Left renal cortex interstitium (tissue), 4 donors: ENCODE measurements around the gene TGM1. TPM values are rescaled to one million over a fixed set of nuclear protein-coding genes. Genes with fewer than 3 reads are reported as not detected.

Experiments used
- DNase-seq, 4 donors: peaks; one replicate each; pipeline ENCODE4 v3.0.0-alpha.2; 2013; ENCODE audit warnings: low read depth in 4 of 4, low spot score in 2 of 4, missing footprints in 1 of 4
- polyA plus RNA-seq, 4 donors: library from polyadenylated mRNA; unstranded; fragments of 120-200 nt; gene quantifications; one replicate each; pipeline ENCODE4 v1.2.1, GENCODE V29; 2013; ENCODE audit not compliant: insufficient read length in 4 of 4

TGM1 gene
- 1 to 10 TPM in 3 of 4 donors, under 1 TPM in 1; 0.92 to 4.5 (median 2.5) TPM for polyA plus RNA-seq

DNA sequence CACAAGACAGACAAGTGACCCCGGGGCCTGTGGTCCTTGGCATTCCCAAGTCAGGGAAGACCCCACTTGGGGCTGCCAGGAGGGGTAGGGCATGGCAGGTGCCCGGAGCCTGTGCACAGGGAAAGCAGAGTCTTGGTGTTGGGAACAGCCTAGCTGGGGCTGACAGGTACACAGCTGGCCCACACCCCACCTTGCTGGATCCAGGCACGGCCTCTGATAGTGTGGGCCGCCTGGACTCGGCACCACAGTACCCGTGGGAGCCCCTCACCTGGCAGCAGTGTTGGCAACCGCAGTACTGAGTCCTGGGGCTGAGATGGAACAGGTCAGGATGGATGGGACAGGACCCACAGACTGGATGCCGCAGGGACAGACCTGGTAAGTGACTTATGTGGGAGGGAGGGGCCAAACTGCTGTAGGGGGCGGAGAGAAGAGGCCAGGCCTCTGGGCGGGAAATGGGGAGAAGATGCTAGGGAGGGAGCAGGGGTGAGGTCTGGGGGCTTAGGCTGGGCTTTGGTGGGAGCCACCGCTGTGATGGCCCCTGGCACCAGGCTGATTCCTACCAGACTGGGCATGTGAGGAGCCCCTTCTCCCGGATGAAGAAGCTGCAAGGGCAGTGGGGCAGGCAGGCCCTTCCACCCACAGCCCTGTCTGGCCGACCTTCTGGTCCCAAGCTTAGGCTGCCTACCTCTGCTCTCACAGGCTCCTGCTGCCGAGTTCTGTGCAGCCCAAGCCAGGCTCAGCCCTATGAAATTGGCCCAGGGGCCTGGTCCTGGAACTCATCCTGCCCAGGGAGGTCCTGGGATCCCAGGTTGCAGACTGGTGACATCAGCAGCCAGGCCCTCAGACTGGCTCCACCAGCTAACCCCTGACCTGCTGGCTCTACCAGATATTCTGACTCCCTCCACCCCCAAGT, at the start of gene TGM1:
TSS of gene TGM1 (minus strand) at position 357 of the 913 bp plus-strand sequence. CDS start 825 bp downstream, outside the sequence.
- DNase-seq = no peak

DNA sequence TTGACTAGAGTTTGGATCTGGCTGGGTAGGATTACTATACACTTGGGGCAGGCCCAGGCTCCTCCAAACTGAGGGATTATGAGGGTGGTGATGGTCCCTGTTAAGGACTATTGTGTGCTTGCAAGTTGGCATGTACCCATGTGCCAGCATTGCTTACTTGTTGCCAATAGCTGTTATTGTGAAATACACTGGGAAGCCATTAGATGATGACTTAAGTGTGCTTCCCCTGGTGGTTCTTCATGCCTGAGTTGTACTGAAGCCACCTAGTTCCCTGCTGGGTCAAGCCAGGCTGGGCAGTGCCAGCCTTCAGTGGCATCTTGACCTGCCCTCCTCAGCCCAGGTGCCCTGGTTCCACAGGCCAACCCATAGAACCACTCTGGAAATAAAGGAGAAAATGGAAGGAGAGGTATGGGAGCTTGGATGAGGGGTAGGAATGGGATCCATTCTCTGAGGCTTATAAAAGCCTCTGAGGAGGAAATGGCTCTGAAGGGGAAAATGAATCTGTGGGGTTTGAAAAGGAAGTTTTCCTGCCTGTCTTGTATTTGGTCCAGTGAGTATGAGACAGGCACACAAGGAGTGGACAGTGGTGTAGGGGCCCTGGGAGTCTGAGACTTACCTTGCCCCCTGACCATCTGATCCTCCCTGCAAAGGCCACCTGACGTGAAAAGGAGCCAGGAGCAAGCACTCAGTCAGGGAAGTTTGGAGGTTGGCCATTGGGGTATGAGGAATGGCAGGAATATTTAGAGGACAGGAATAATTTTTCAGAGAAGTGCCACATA, 49.0 kb upstream of the TGM1 start:
- no peak for DNase-seq

DNA sequence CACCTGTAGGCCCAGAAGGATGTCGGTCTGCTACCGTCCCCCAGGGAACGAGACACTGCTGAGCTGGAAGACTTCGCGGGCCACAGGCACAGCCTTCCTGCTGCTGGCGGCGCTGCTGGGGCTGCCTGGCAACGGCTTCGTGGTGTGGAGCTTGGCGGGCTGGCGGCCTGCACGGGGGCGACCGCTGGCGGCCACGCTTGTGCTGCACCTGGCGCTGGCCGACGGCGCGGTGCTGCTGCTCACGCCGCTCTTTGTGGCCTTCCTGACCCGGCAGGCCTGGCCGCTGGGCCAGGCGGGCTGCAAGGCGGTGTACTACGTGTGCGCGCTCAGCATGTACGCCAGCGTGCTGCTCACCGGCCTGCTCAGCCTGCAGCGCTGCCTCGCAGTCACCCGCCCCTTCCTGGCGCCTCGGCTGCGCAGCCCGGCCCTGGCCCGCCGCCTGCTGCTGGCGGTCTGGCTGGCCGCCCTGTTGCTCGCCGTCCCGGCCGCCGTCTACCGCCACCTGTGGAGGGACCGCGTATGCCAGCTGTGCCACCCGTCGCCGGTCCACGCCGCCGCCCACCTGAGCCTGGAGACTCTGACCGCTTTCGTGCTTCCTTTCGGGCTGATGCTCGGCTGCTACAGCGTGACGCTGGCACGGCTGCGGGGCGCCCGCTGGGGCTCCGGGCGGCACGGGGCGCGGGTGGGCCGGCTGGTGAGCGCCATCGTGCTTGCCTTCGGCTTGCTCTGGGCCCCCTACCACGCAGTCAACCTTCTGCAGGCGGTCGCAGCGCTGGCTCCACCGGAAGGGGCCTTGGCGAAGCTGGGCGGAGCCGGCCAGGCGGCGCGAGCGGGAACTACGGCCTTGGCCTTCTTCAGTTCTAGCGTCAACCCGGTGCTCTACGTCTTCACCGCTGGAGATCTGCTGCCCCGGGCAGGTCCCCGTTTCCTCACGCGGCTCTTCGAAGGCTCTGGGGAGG, 47.9 kb upstream of the TGM1 start, which contains the start of gene LTB4R:
TSS of gene LTB4R (plus strand) at position 857 of the 959 bp plus-strand sequence. CDS start 4,150 bp downstream, outside the sequence.
- DNase-seq = peak in 1 of 4 donors; percentile 55

DNA sequence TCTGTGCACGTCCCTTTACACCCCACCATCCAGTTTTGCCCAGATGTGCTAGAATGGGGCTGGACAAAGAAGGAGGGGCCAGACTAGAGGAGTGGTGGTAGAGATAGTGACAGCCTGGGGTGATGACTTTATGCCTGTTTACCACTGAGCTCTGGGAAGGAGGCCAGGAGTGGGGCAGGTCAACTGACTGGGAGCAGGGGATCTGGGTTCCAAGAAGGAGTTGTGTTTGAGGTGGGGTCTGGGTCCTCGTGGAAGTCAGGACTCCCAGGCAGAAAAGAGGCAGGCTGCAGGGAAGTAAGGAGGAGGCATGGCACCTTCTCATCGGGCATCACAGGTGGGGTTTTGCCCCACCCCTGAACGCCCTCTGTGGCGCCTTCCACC, 47.3 kb upstream of the TGM1 start:
- no peak for DNase-seq

DNA sequence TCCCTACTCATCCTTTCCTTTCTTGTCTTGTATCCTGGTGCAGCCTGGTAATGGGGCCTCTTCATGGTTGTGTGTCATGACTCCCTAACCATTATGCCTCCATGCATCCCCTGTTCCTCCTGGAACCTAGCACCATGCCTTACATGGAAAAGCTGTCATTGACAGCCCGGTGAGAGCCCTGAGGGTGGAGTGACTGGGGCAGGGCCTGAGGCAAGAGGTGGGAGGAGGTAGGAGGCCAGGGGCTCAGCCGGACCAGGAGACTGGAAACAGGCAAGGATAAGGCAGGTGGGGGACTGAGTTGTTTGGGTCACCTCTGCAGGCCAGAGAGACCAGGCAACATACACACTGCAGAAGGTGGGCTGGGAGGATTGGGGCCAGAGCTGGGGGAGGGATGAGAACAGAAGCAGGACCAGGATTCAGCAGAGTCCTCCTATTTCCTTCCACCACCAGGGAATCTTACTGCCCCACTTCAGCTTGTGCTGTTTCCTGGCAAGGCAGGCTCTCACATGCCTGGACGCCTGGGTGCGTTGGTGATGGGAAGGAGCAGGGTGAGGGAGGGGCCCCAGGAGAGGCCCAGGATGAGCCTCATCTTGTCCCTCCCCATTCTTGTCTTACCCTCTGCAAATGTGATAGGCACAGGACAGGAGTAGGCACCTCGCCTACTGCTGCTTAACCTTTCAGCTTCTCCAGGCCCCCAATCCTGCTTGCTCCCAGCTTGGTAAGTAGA, 46.7 kb upstream of the TGM1 start, which contains the start of gene LTB4R2:
TSS of gene LTB4R2 (plus strand) at position 603 of the 727 bp plus-strand sequence. CDS start 525 bp downstream, outside the sequence.
- no peak for DNase-seq

DNA sequence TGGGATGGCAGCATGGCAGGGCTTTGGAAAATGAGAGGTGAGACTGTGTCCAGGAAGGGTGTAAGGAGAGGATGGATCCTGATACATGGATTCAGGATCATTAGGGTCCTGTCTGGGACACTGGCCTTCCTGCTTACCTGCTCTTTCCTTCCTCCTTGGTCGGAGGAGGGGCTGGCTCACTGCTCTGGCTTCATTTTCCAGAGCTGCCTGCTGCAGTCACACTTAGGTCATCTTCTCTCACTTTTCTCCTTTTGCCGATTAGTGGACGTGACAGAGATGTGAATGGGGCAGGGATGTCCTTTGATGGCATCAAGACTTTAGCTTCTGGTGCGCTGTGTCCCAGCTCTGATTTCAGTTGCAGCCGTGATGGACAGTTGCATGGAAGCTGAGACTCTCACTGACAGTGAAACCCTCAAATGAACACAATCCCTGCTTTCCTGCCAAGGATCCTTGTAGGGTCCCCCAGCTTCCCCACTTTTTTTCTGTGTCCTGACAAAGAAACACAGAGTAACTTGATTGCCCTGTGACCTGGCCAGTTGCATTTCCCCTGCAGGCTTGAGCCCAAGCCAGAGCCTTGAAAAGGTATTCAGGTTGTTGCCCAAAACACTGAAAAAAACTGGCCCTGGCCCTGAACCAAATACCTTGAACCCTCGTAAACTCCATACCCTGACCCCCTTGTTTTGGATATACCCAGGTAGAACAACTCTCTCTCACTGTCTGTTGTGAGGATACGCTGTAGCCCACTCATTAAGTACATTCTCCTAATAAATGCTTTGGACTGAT, 45.6 kb upstream of the TGM1 start:
- DNase-seq = no peak

DNA sequence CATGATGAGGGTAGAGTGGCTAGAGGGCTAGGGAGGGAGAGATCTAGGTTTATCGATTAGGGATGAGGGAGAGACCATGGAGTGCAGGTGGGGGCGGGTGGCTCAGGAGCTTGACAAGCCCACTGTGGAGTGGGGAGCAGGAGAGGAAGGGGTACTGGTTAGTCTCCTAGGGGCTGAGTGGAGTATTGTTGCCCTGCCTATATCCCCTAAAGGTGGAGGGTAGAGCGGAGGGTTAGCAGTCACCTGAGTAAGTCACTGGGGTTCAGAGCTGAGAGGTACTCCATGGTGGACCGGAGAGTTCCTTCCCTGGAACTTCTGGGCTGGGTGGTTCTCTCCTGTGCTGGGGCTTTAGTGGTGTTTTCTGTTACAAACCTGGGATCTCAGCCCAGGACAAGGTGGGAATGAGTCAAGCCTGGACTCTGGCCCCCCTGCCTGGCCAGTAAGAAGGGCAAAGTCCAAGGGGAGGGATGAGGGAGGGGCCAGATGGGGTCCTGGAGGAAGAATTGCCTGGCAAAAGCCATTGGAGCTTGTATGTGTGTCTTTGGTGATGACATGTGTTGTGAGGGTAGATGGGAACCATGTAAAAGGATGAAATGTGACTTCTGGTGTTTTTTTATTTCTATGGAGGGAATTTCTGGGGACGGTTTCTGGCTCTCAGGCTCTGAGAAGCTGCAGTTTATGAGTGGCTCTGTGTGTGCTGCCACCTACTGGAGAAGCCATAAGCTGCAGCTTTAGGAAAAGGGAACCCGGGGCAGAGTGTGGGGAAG, 44.8 kb upstream of the TGM1 start, which contains the start of gene CIDEB:
TSS of gene CIDEB (minus strand) at position 403 of the 767 bp plus-strand sequence. CDS start at position 284, 119 bp downstream.
- no peak for DNase-seq

DNA sequence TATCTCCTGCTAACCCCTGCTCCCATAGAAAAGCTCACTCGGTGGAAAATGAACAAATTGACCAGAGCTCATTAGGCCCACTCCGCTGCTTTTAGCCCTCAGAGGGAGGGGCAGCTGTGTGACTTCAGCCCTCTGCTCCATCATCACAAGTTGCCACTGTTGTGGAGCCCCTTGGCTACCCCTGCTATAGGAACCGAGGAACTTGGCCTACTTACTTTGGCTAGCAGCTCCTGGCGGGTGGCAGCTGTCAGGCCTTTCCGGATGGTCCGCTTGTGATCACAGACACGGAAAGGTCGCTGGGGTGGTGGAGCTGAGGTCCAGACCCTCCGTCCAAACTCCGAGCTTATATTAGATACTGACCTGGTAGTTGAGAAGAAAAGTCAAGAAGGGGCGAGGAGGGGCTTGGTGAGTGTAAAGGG, 44.2 kb upstream of the TGM1 start:
- no peak for DNase-seq

DNA sequence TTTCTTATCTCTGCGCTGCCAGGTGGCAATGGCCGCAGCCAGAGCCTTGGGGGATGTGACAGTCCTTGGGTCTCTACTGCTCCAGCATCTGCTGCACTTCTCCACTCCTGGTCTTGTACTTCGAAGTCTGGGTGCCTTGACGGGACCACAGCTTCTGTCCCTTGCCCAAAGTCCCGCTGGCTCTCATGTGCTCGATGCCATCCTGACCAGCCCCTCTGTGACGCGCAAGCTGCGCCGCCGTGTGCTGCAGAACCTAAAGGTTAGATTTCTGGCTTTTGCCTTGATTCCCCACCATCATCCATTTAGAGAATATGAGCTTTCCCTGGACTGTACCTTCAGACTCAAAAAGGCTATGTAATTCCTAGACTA, 41.0 kb upstream of the TGM1 start:
- no peak for DNase-seq

DNA sequence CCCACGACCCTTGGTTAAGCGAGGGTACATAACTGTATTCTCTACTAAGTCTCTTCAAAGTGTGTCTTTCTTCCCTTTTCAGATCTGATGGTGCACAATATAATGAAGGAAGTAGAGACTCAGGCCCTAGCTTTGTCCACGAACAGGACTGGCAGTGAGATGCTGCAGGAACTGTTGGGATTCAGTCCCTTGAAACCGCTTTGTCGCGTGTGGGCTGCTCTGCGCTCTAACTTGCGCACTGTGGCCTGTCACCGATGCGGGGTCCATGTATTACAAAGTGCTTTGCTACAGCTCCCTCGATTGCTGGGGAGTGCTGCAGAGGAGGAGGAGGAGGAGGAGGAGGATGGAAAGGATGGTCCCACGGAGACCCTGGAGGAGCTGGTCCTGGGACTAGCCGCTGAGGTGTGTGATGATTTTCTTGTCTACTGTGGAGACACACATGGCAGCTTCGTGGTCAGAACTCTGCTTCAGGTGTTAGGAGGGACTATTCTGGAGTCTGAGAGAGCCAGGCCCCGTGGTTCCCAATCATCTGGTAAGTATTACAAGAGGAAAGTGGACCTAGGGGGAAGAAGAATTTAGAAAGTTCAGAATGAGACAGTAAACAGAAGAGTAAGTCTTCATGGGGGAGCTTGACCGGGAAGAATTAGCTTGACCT, 37.5 kb upstream of the TGM1 start:
- DNase-seq = no peak

DNA sequence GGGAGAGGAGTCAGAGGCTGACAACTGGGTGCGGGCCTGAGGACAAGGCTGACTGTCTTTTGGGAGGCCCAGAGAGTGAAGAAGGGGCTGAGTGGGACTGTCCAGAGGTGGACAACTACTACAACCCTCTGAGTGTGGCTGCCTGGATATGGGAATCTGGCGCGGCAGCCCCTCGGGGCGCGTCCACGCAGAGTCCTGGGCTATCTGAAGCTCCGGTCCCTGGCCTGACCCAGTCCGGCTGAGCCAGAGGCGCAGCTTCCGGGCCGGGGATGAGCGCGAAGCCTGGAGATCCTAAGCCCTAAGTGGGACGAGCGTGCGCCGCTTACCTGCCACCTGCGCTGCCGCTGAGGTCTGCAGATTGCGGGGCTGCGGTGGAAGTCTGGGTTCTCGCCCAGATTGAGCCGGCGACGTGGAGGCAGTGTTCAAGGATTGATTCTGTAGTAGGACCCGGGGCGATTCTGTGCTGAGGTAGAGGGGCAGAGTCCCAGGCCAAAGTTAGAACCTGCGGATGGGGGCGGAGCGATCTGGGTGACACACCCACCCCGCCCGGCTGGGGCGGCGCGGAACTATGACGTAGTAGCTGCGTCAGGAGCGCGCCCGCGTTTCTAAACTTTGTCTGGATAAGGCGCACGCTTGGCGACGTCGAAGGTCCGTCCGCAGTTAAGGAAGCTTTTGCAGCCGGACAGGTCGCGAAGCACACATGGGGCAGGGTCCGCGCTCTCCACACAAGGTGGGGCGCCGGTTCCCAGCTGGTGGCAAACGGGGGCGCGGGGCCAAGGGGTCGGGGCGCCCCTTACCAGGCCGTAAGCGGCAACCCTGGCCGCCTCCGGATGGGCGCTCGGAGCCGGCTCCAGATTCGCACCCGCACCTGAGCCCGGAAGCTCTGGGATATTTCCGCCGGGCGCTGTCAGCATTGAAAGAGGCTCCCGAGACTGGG, 36.5 kb upstream of the TGM1 start, which contains the start of the genes DHRS1 and NOP9:
TSS of gene DHRS1 (minus strand) at position 526 of the 937 bp plus-strand sequence. CDS start 674 bp downstream, outside the sequence.
TSS of gene NOP9 (plus strand) at position 596 of the 937 bp plus-strand sequence. CDS start at position 701, 105 bp downstream.
- peak; percentile 59 to 87 (median 84) for DNase-seq

DNA sequence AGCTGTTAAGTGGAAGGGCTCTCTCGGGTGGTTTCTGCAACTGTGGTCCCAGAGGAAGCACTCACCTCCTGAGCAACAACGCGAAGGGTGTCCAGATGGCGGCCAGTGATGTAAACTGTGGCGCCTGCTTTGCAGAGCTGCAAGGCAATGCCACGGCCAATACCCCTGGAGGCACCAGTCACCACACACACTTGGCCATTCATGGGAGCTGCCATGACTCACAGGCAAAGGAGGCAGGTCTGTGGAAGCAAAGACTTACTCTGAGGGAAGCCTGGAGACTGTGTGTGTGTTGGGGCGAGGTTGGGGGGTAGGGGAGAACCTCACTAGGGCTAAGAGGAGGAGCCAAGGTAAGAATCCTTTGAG, 35.9 kb upstream of the TGM1 start:
- DNase-seq = no peak

DNA sequence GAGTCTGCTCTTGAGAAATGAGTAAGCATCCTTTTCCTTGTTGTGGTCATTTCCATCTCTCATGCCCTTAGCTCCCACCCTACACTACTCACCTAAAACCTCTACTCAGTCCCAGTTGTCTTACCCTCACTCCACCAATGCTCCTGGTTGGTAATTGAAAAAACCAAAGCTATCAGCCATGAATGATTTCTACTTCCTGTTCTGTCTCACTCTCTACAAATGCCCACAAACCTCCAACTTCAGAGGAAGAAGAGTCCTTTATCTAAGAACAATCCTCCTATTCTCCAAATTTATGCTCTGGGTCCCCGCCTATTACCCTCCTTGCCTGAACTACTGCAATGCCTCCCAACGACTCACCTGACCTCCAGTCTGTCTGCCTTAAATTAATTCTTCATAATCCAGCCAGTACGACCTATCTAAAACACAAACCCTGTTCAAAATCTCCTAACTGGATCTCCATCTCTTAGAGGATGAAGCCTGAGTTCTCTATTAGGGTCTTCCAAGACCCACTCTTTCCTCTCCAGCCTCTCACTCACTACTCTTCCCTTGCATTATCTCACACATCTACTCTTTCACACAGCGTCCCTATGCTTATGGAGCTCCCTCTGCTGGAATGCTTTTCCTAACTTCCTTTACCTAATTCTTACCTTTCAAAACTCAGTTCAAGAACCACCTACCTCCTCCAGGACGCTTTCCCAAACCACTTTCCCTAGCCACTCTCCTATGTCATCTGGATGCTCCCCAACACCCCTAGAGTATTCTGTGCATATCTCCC, 34.4 kb upstream of the TGM1 start:
- DNase-seq = no peak

DNA sequence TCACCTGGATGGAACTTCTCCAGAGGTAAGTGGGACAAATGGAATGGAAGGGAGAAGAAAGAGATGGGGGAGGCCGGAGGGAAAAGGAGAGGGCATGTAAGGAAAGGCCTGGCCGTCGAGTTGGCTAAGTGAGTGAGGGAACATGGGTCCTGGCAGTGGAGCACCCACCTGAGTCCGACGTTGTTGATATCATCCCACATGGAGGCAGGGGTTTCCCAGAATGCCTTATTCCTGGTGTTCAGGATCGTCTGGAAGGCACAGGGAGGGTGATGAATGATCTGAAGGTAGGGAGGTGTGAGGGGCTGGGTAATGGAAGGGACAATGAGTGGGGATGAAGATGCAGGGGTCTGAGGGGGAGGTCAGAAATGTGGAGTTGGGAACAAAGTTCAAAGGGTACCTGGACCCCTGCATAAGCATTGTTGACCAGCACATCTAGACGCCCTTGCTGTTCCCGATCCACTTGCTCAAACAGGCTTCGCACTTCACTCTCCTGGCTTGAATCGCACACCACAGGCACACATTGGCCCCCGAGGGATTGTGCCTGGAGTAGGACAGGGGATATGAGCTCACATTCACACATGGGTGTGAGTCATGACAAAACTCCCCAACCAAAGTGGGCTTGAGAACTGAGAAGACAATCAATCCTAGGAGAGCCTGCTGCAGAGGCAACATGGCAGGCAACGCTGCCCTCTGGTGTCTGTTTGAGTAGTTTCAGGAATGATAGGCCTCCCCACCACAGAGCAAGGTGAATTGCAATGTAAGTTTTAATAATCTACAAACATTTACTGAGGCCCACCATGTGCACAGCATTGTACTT, 33.6 kb upstream of the TGM1 start:
- DNase-seq = no peak
